Gastrocnemius medialis (tissue), 4 donors: ENCODE data around the gene DIP2C. TPM values are rescaled to one million over a fixed set of nuclear protein-coding genes. Genes with fewer than 3 reads are reported as not detected.
"Not testable (repeated sequence)": the region's sequence is repeated elsewhere in the genome, so short reads cannot be mapped to it uniquely, and the experiment has no call there.

Experiments
- ATAC-seq, 2 donors: fragments of 150-250 bp; one replicate each; pipeline ENCODE4 v1.9.1; 2016
- DNase-seq, 2 donors: peaks; one replicate each; pipeline ENCODE4 v3.0.0-alpha.2; 2019
- H3K27ac ChIP-seq, 4 donors: fragments of 200-600 bp; sonication (generic); 1 replicate in 1 of 4; 2 replicates in 3 of 4; pipeline ENCODE4 v1.5.1; 2016 to 2018; ENCODE audit warnings: mild to moderate bottlenecking in 2 of 4, moderate library complexity in 1 of 4
- H3K27me3 ChIP-seq, 3 donors: fragments of 200-600 bp; sonication (generic) in 2 of 3; 1 replicate in 1 of 3; 2 replicates in 2 of 3; pipeline versions ENCODE4 v1.5.1 to v1.6.0; 2016 to 2019; ENCODE audit warnings: mild to moderate bottlenecking in 1 of 3, moderate library complexity in 1 of 3
- H3K36me3 ChIP-seq, 2 donors: fragments of 200-600 bp; sonication (generic) in 1 of 2; one replicate each; pipeline ENCODE4 v1.5.1; 2017 to 2018
- H3K4me1 ChIP-seq, 2 donors: fragments of 200-600 bp; sonication (generic) in 1 of 2; one replicate each; pipeline ENCODE4 v1.5.1; 2016 to 2017; ENCODE audit warnings: mild to moderate bottlenecking in 2 of 2
- H3K4me3 ChIP-seq, 4 donors: fragments of 200-600 bp; sonication (generic) in 3 of 4; 1 replicate in 1 of 4; 2 replicates in 3 of 4; pipeline ENCODE4 v1.5.1; 2016 to 2019; ENCODE audit warnings: mild to moderate bottlenecking in 2 of 4
- H3K9me3 ChIP-seq, 3 donors: fragments of 200-600 bp; sonication (generic) in 2 of 3; 1 replicate in 1 of 3; 2 replicates in 2 of 3; pipeline ENCODE4 v1.5.1; 2016 to 2019
- CTCF ChIP-seq, 5 experiments: fragments of 450-650 bp in 3 of 5; fragments of 200-600 bp in 2 of 5; sonication (generic) in 2 of 5; IDR thresholded peaks in 4 of 5; conservative IDR thresholded peaks in 1 of 5; 1 replicate in 4 of 5; 2 replicates in 1 of 5; pipeline ENCODE4 v1.5.1; 2016 to 2019; ENCODE audit warnings: antibody characterized with exemption in 5 of 5, mild to moderate bottlenecking in 3 of 5, moderate library complexity in 3 of 5
- POLR2A ChIP-seq, 2 donors: fragments of 450-650 bp; IDR thresholded peaks; one replicate each; pipeline ENCODE4 v1.6.1; 2017; ENCODE audit warnings: antibody characterized with exemption in 2 of 2, mild to moderate bottlenecking in 2 of 2, moderate library complexity in 2 of 2
- in situ Hi-C, 4 donors: fragments of 200-750 bp; cut with MboI; loops; one replicate each; pipeline versions ENCODE4 v1.15.0 to v1.8.0; 2017; ENCODE audit warnings: low sequenced_read_pairs in 4 of 4
- intact Hi-C: fragments of 100-400 bp; cut with DNase I; formaldehyde crosslinking; loops from one replicate; pipeline ENCODE4 v1.15.1; 2023; ENCODE audit warnings: low total_unique reads
- total RNA-seq, 4 donors: library from RNA; depleted of rRNA; stranded (reverse); fragments of >200 nt; gene quantifications; one replicate each; pipeline versions ENCODE4 v1.1.0 to v1.2.3, GENCODE V29; 2016

DIP2C gene
- total RNA-seq, 4 donors from 2014 or later = 19.1 to 60.0 (median 30.2) TPM

DNA sequence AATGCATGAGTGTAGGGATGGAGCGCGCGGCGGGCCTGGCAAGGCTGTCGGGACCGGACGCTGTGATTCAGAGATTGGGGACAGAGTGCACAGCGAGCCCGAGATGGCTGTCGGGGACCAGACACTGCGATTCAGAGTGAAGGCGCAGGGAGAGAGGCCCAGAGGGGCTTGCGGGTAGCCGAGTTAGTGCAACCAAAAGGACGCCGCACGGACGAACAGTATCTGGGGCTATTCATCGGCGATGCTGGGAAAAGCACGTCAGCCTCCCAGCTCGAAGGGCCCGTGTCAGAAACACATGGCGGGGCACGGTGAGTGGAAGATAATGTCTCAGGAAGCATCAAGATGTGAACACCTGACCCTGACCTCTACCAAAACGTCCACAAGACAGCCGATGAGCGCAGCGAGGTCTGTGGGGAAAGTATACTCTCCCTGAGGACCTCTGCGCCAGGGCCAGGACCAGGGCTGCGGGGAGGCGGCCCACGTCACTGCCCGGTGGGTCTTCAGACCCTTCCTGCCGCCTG is 338.4 kb downstream of the DIP2C start:
- in situ Hi-C loops = no loop called here
- peaks cover 0 to 28% of the 10 kb centered on the region in 2 donors for H3K36me3 ChIP-seq
- intact Hi-C loops = no loop called here
- DNase-seq = no peak
- no peaks in the 10 kb centered on the region for H3K9me3 ChIP-seq
- ATAC-seq = no peak
- H3K27me3 ChIP-seq = no peaks in the 10 kb centered on the region
- no peaks in the 10 kb centered on the region for H3K4me1 ChIP-seq
- no peak overlapping the region for H3K27ac ChIP-seq
- no peak overlapping the region for H3K4me3 ChIP-seq
- TF ChIP-seq CTCF (IDR thresholded peaks at IDR 0.05 in 4 of 5, conservative IDR thresholded peaks at IDR 0.05 in 1 of 5) = no peak
- TF ChIP-seq POLR2A (IDR thresholded peaks at IDR 0.05) = no peak

- intact Hi-C loops (no loop called here), in situ Hi-C loops (no loop called here)
- no peak for TF ChIP-seq POLR2A (IDR thresholded peaks at IDR 0.05)
- TF ChIP-seq CTCF (IDR thresholded peaks at IDR 0.05 in 4 of 5, conservative IDR thresholded peaks at IDR 0.05 in 1 of 5) = no peak
- Histone ChIP-seq H3K36me3 (peaks cover 0 to 32% of the 10 kb centered on the region in 2 donors), H3K9me3 (no peaks in the 10 kb centered on the region), H3K27ac (no peak overlapping the region), H3K4me1 (no peaks in the 10 kb centered on the region), H3K27me3 (no peaks in the 10 kb centered on the region), H3K4me3 (no peak overlapping the region)
- ATAC-seq (no peak), DNase-seq (no peak)
Observed at GRCh38 chr10:349081-349480, 340.4 kb downstream of the DIP2C start.

GRCh38 chr10:348456-348855 is 341.0 kb downstream of the DIP2C start:
- TF ChIP-seq POLR2A (IDR thresholded peaks at IDR 0.05) (no peak), CTCF (IDR thresholded peaks at IDR 0.05 in 4 of 5, conservative IDR thresholded peaks at IDR 0.05 in 1 of 5) (no peak)
- intact Hi-C loops = no loop called here
- Histone ChIP-seq H3K4me3 (no peak overlapping the region), H3K4me1 (no peaks in the 10 kb centered on the region), H3K27me3 (no peaks in the 10 kb centered on the region), H3K36me3 (peaks cover 0 to 37% of the 10 kb centered on the region in 2 donors), H3K27ac (no peak overlapping the region), H3K9me3 (no peaks in the 10 kb centered on the region)
- no peak for ATAC-seq
- DNase-seq = no peak
- in situ Hi-C loops = no loop called here

- DNase-seq, intact Hi-C loops, H3K27me3 ChIP-seq, in situ Hi-C loops, H3K4me1 ChIP-seq, H3K9me3 ChIP-seq, ATAC-seq, H3K27ac ChIP-seq, H3K4me3 ChIP-seq: not testable (repeated sequence)
- peaks cover 0 to 38% of the 10 kb centered on the region in 2 donors for H3K36me3 ChIP-seq
Observed at GRCh38 chr10:347774-348173, 341.7 kb downstream of the DIP2C start.

DNA sequence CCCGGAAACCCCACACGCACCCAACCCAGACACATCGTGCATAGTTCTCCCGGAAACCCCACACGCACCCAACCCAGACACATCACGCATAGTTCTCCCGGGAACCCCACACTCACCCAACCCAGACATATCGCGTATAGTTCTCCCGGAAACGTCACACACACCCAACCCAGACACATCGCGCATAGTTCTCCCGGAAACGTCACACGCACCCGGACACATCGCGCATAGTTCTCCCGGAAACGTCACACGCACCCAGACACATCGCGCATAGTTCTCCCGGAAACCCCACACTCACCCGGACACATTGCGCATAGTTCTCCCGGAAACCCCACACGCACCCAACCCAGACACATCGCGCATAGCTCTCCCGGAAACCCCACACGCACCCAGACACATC is 342.3 kb downstream of the DIP2C start:
- ATAC-seq, in situ Hi-C loops, DNase-seq, intact Hi-C loops, H3K27ac ChIP-seq, H3K27me3 ChIP-seq, H3K9me3 ChIP-seq, H3K4me3 ChIP-seq, H3K4me1 ChIP-seq: not testable (repeated sequence)
- H3K36me3 ChIP-seq = peaks cover 0 to 37% of the 10 kb centered on the region in 2 donors

DNA sequence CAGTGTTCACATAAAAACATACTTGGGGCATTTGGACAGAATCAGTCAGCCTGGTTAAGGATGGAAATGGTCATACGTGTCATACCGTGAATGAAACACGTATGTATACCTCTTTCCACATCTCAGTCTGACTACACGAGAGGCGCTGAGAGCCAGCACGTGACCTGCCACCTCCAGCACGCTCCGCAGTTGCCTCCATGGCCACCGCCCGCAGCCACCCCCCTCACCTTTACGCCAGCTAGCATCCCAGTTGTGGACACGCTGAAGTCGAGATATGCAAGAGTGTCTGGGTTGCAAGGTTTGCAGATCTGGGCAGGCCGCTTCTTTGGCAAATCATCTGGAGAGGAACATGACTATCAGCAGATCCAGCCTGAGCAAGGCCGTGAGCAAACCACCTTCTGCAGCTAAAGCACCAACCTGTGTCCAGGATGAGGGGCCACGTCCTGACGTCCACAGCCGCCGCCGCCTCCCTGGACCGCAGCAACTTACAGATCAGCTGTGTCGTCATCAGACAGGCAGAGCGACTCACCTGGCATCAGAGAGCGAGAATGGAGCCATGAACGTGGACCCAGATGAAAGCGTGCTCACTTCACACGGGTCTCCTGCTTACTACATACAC is 344.8 kb downstream of the DIP2C start:
- Histone ChIP-seq H3K27me3 (no peaks in the 10 kb centered on the region), H3K36me3 (peaks cover 0 to 59% of the 10 kb centered on the region in 2 donors), H3K27ac (no peak overlapping the region), H3K4me1 (no peaks in the 10 kb centered on the region), H3K9me3 (no peaks in the 10 kb centered on the region), H3K4me3 (no peak overlapping the region)
- no peak for ATAC-seq
- in situ Hi-C loops (no loop called here), intact Hi-C loops (no loop called here)
- DNase-seq = no peak
- TF ChIP-seq CTCF (IDR thresholded peaks at IDR 0.05 in 4 of 5, conservative IDR thresholded peaks at IDR 0.05 in 1 of 5) = no peak
- TF ChIP-seq POLR2A (IDR thresholded peaks at IDR 0.05) = no peak
